H1 (cell line): ENCODE data around the gene SNAPC2. TPM values are rescaled to one million over a fixed set of nuclear protein-coding genes. Genes with fewer than 3 reads are reported as not detected.

Experiments
- BACH1 ChIP-seq: IDR thresholded peaks from 2 replicates; pipeline ENCODE4 v1.6.1; 2012; ENCODE audit warnings: low read length, improper control_type of control experiment
- CBX8 ChIP-seq: fragments of 300-800, 300-1000 bp; sonication (generic); IDR thresholded peaks from 2 replicates; pipeline ENCODE4 v1.7.1; 2016; ENCODE audit warnings: low read depth, low read length, borderline replicate concordance
- CTBP2 ChIP-seq: IDR thresholded peaks from 2 replicates; pipeline ENCODE4 v1.7.0; 2011; ENCODE audit warnings: borderline replicate concordance, mild to moderate bottlenecking, moderate library complexity, mixed read lengths, low read length; ENCODE audit not compliant: insufficient read depth, insufficient read length
- EZH2 ChIP-seq: fragments of 200-600 bp; sonication (generic); IDR thresholded peaks from 2 replicates; pipeline ENCODE4 v1.7.1; 2012; ENCODE audit warnings: low read depth, mild to moderate bottlenecking, moderate library complexity, low read length, inconsistent platforms; ENCODE audit not compliant: severe bottlenecking
- GABPA ChIP-seq: IDR thresholded peaks from 2 replicates; pipeline ENCODE4 v1.6.1; 2011; ENCODE audit warnings: mild to moderate bottlenecking, low read length, moderate library complexity, borderline replicate concordance; ENCODE audit not compliant: insufficient read depth
- GTF2F1 ChIP-seq: IDR thresholded peaks from 2 replicates; pipeline ENCODE4 v1.6.1; 2012; ENCODE audit warnings: low read depth, low read length, improper control_type of control experiment, borderline replicate concordance
- HDAC2 ChIP-seq, 2 experiments: fragments of 300-600 bp in 1 of 2; sonication (generic) in 1 of 2; IDR thresholded peaks; 2 replicates each; pipeline ENCODE4 v1.6.1; 2011 to 2012; ENCODE audit warnings: low read depth in 2 of 2, low read length in 2 of 2, mild to moderate bottlenecking in 2 of 2, moderate library complexity in 2 of 2, borderline replicate concordance in 1 of 2, inconsistent platforms in 1 of 2
- KDM5A ChIP-seq: fragments of 200-600 bp; IDR thresholded peaks from 2 replicates; pipeline ENCODE4 v1.7.1; 2012; ENCODE audit warnings: mild to moderate bottlenecking, low read length, inconsistent platforms, mixed read lengths
- POLR2A ChIP-seq, 2 experiments: IDR thresholded peaks; 1 replicate in 1 of 2; 2 replicates in 1 of 2; pipeline ENCODE4 v1.6.1; 2011; ENCODE audit warnings: low read depth in 2 of 2, low read length in 2 of 2, mild to moderate bottlenecking in 2 of 2; ENCODE audit errors: control extremely low read depth in 1 of 2
- RBBP5 ChIP-seq: IDR thresholded peaks from 2 replicates; pipeline ENCODE4 v1.7.1; 2012; ENCODE audit warnings: low read depth, mild to moderate bottlenecking, inconsistent platforms, low read length, moderate library complexity, borderline replicate concordance
- RXRA ChIP-seq: IDR thresholded peaks from 2 replicates; pipeline ENCODE4 v1.6.1; 2011; ENCODE audit warnings: low read depth, mild to moderate bottlenecking, low read length, moderate library complexity; ENCODE audit not compliant: insufficient read depth
- SIX5 ChIP-seq: IDR thresholded peaks from 2 replicates; pipeline ENCODE4 v1.6.1; 2011; ENCODE audit warnings: mild to moderate bottlenecking, low read depth, low read length
- SP4 ChIP-seq: IDR thresholded peaks from 2 replicates; pipeline ENCODE4 v1.6.1; 2012; ENCODE audit warnings: low read length, inconsistent platforms
- SRF ChIP-seq: IDR thresholded peaks from 2 replicates; pipeline ENCODE4 v1.6.1; 2011; ENCODE audit warnings: mild to moderate bottlenecking, low read depth, low read length, moderate library complexity
- SUZ12 ChIP-seq: fragments of 200-600 bp; sonication (generic); IDR thresholded peaks from 2 replicates; pipeline ENCODE4 v1.6.1; 2012; ENCODE audit warnings: mild to moderate bottlenecking, inconsistent platforms, low read length, moderate library complexity, mixed read lengths
- TEAD4 ChIP-seq: IDR thresholded peaks from 2 replicates; pipeline ENCODE4 v1.6.1; 2012; ENCODE audit warnings: low read depth, low read length, inconsistent platforms, mixed read lengths
- polyA plus RNA-seq, 7 experiments: library from polyadenylated mRNA; depleted of rRNA in 3 of 7; stranded (reverse) in 5 of 7; unstranded in 2 of 7; fragments of >200 nt in 5 of 7; fragments of 200-250 nt in 2 of 7; gene quantifications; 1 replicate in 5 of 7; 2 replicates in 1 of 7; 4 replicates in 1 of 7; pipeline versions ENCODE4 v1.2.1 to v1.2.3, GENCODE V29; 2011 to 2013; ENCODE audit warnings: missing spikeins in 2 of 7, mixed read lengths in 2 of 7
- total RNA-seq: library from RNA; stranded (reverse); fragmentation: NEBNext Ultra II Directional; extraction: Animal tissue kit (Norgen Biotek cat#: 25700); gene quantifications from 2 replicates; pipeline ENCODE4 v1.2.1, GENCODE V29; 2021
- TF ChIP-seq, protein P1 (sequence below): IDR thresholded peaks from 2 replicates; pipeline ENCODE4 v1.6.1; 2012; ENCODE audit warnings: low read length, inconsistent platforms
- TF ChIP-seq, protein P2 (sequence below): IDR thresholded peaks from 2 replicates; pipeline ENCODE4 v1.6.1; 2011; ENCODE audit warnings: low read length, improper control_type of control experiment

SNAPC2 gene
- total and polyA plus RNA-seq, 2 of the 8 experiments (the other 6 are each of a cell fraction or from before 2014, with no cell fraction given) = 18.2 to 20.3 TPM

GRCh38 chr19:7943444-7944176, 23.5 kb downstream of the SNAPC2 start, which contains the start of gene TIMM44 (continued):
- TF ChIP-seq SUZ12 = no peak
- no peak for TF ChIP-seq CTBP2
- TF ChIP-seq SRF = peak; percentile 60; the same call in 1 of the 2 replicates
- TF ChIP-seq SP4 = peak; percentile 56; the same call in 1 of the 2 replicates
- peak; percentile 97 to 99 for TF ChIP-seq POLR2A (IDR thresholded peaks at IDR 0.05; ENCODE audit: control extremely low read depth in 1 of 2, low read depth in 2 of 2, low read length in 2 of 2)
- no peak for TF ChIP-seq SIX5
- TF ChIP-seq, protein P1, sequence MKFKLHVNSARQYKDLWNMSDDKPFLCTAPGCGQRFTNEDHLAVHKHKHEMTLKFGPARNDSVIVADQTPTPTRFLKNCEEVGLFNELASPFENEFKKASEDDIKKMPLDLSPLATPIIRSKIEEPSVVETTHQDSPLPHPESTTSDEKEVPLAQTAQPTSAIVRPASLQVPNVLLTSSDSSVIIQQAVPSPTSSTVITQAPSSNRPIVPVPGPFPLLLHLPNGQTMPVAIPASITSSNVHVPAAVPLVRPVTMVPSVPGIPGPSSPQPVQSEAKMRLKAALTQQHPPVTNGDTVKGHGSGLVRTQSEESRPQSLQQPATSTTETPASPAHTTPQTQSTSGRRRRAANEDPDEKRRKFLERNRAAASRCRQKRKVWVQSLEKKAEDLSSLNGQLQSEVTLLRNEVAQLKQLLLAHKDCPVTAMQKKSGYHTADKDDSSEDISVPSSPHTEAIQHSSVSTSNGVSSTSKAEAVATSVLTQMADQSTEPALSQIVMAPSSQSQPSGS = peak; percentile 69; the same call in 1 of the 2 replicates
- TF ChIP-seq KDM5A = peak; percentile 93
- TF ChIP-seq, protein P2, sequence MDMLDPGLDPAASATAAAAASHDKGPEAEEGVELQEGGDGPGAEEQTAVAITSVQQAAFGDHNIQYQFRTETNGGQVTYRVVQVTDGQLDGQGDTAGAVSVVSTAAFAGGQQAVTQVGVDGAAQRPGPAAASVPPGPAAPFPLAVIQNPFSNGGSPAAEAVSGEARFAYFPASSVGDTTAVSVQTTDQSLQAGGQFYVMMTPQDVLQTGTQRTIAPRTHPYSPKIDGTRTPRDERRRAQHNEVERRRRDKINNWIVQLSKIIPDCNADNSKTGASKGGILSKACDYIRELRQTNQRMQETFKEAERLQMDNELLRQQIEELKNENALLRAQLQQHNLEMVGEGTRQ = no peak
- TF ChIP-seq BACH1 = no peak
- no peak for TF ChIP-seq RXRA
- TF ChIP-seq EZH2 = no peak
- TF ChIP-seq GTF2F1 = peak; percentile 0; the same call in 1 of the 2 replicates
- TF ChIP-seq RBBP5 = no peak
- TF ChIP-seq TEAD4 = no peak
- TF ChIP-seq HDAC2 (IDR thresholded peaks at IDR 0.05; ENCODE audit: borderline replicate concordance in 1 of 2, low read depth in 2 of 2, low read length in 2 of 2) = peak in 1 of 2 experiments; percentile 87; a peak in 1 of 4 replicates
- no peak for TF ChIP-seq CBX8
- TF ChIP-seq GABPA = no peak
